GM18870 (cell line): ENCODE results near the gene AP1G1.

Experiments
- ATAC-seq: cut with Tn5 transposase; IDR thresholded peaks from one replicate; pipeline ENCODE4 v1.9.1; 2021; ENCODE audit warnings: moderate library complexity; ENCODE audit not compliant: unreplicated experiment

AP1G1 gene

GRCh38 chr16:71758293-71758760, 50.3 kb downstream of the AP1G1 start:
- no peak for ATAC-seq

- ATAC-seq: no peak
Measured at GRCh38 chr16:71754652-71755051, 54.0 kb downstream of the AP1G1 start.

GRCh38 chr16:71754108-71754507, 54.5 kb downstream of the AP1G1 start:
- no peak for ATAC-seq

- ATAC-seq: no peak
Measured at GRCh38 chr16:71748226-71748625, 60.4 kb downstream of the AP1G1 start.

GRCh38 chr16:71746442-71747046, 62.1 kb downstream of the AP1G1 start:
- ATAC-seq: no peak

- no peak for ATAC-seq
Measured at GRCh38 chr16:71738855-71739254, 69.8 kb downstream of the AP1G1 start.

- no peak for ATAC-seq
Measured at GRCh38 chr16:71737501-71737900, 71.1 kb downstream of the AP1G1 start.

- ATAC-seq: no peak
Measured at GRCh38 chr16:71734511-71734910, 74.1 kb downstream of the AP1G1 start.

GRCh38 chr16:71732587-71732986, 76.0 kb downstream of the AP1G1 start:
- ATAC-seq: no peak

GRCh38 chr16:71727551-71728324, 80.9 kb downstream of the AP1G1 start:
- ATAC-seq: no peak

- no peak for ATAC-seq
Measured at GRCh38 chr16:71726476-71727315, 81.9 kb downstream of the AP1G1 start.

GRCh38 chr16:71724320-71724751, 84.3 kb downstream of the AP1G1 start, which contains the start of gene PHLPP2:
TSS of gene PHLPP2 (minus strand) at chr16:71724701. CDS start at chr16:71714795, 9,906 bp downstream.
- ATAC-seq: no peak

GRCh38 chr16:71723537-71724319, 84.9 kb downstream of the AP1G1 start:
- peak; percentile 56 for ATAC-seq

- ATAC-seq: peak; percentile 21
Measured at GRCh38 chr16:71722801-71723536, 85.7 kb downstream of the AP1G1 start.

GRCh38 chr16:71721066-71721740, 87.4 kb downstream of the AP1G1 start:
- ATAC-seq: no peak

GRCh38 chr16:71712501-71712900, 96.1 kb downstream of the AP1G1 start:
- ATAC-seq: no peak

- no peak for ATAC-seq
Measured at GRCh38 chr16:71711789-71712188, 96.8 kb downstream of the AP1G1 start.

- ATAC-seq: no peak
Measured at GRCh38 chr16:71709229-71709781, 99.3 kb downstream of the AP1G1 start.

GRCh38 chr16:71708696-71709095, 99.9 kb downstream of the AP1G1 start:
- no peak for ATAC-seq
